GM23338 (cell line): ENCODE measurements around the gene SCO1. TPM values are rescaled to one million over a fixed set of nuclear protein-coding genes. Genes with fewer than 3 reads are reported as not detected.

Source experiments
- ATAC-seq: fragments of 200-7000 bp; cut with Tn5 transposase; 3 replicates; pipeline ENCODE4 v1.9.1; 2020
- DNase-seq: peaks from one replicate; pipeline ENCODE4 v3.0.0-alpha.2; 2015; ENCODE audit warnings: low spot score
- H2AFZ ChIP-seq: fragments of 200-600 bp; sonication (generic); 2 replicates; pipeline ENCODE4 v1.8.0; 2016; ENCODE audit warnings: antibody characterized with exemption, mild to moderate bottlenecking, moderate library complexity
- H3F3A ChIP-seq: fragments of 200-600 bp; sonication (generic); replicated peaks from 2 replicates; pipeline ENCODE4 v1.8.0; 2017; ENCODE audit warnings: antibody characterized with exemption, mixed run types, low read depth
- H3K27ac ChIP-seq: fragments of 200-600 bp; sonication (generic); 2 replicates; pipeline ENCODE4 v1.6.1; 2016; ENCODE audit warnings: low read depth
- H3K27me3 ChIP-seq: fragments of 200-600 bp; sonication (generic); 2 replicates; pipeline ENCODE4 v1.8.0; 2016; ENCODE audit warnings: mild to moderate bottlenecking, mixed run types, moderate library complexity; ENCODE audit not compliant: insufficient read depth
- H3K36me3 ChIP-seq: fragments of 200-600 bp; sonication (generic); 2 replicates; pipeline ENCODE4 v1.8.0; 2016; ENCODE audit warnings: mild to moderate bottlenecking; ENCODE audit not compliant: insufficient read depth
- H3K4me1 ChIP-seq: fragments of 200-600 bp; sonication (generic); 2 replicates; pipeline ENCODE4 v1.8.0; 2016; ENCODE audit warnings: mild to moderate bottlenecking, moderate library complexity; ENCODE audit not compliant: insufficient read depth
- H3K4me2 ChIP-seq: fragments of 200-600 bp; sonication (generic); 2 replicates; pipeline ENCODE4 v1.7.1; 2017; ENCODE audit warnings: mixed run types
- H3K4me3 ChIP-seq: fragments of 200-600 bp; sonication (generic); 2 replicates; pipeline ENCODE4 v1.6.1; 2016; ENCODE audit warnings: mixed run types
- H3K79me2 ChIP-seq: fragments of 200-600 bp; sonication (generic); replicated peaks from 2 replicates; pipeline ENCODE4 v1.8.0; 2017; ENCODE audit warnings: mild to moderate bottlenecking; ENCODE audit not compliant: insufficient read depth
- H3K9me2 ChIP-seq: fragments of 200-600 bp; sonication (generic); 2 replicates; pipeline ENCODE4 v1.8.0; 2017; ENCODE audit not compliant: insufficient read depth
- H4K20me1 ChIP-seq: fragments of 200-600 bp; sonication (generic); replicated peaks from 2 replicates; pipeline ENCODE4 v1.8.0; 2017; ENCODE audit warnings: mild to moderate bottlenecking; ENCODE audit not compliant: insufficient read depth
- H3K27ac Mint-ChIP-seq: 2 replicates; pipeline ENCODE4 v1.8.0; 2020; ENCODE audit warnings: inconsistent platforms, mild to moderate bottlenecking, moderate library complexity, mixed read lengths
- H3K27me3 Mint-ChIP-seq: 3 replicates; pipeline ENCODE4 v1.8.0; 2022; ENCODE audit warnings: low read depth, mild to moderate bottlenecking, moderate library complexity, mixed read lengths, inconsistent platforms; ENCODE audit not compliant: insufficient read depth, poor library complexity
- H3K36me3 Mint-ChIP-seq: 3 replicates; pipeline ENCODE4 v1.8.0; 2021; ENCODE audit warnings: low read depth, mild to moderate bottlenecking, inconsistent platforms, moderate library complexity, mixed read lengths
- H3K4me1 Mint-ChIP-seq: 3 replicates; pipeline ENCODE4 v1.8.0; 2020; ENCODE audit warnings: mild to moderate bottlenecking, inconsistent platforms, mixed read lengths
- H3K4me3 Mint-ChIP-seq: 3 replicates; pipeline ENCODE4 v1.8.0; 2021; ENCODE audit warnings: moderate library complexity, mild to moderate bottlenecking, inconsistent platforms, mixed read lengths
- H3K9me3 Mint-ChIP-seq: 3 replicates; pipeline ENCODE4 v1.8.0; 2020; ENCODE audit warnings: moderate library complexity, mild to moderate bottlenecking, inconsistent platforms, mixed read lengths
- CREB1 ChIP-seq: fragments of 250-450 bp; sonication (Bioruptor Pico); IDR thresholded peaks from 2 replicates; pipeline ENCODE4 v1.5.0; 2020; ENCODE audit warnings: low read depth, mild to moderate bottlenecking, moderate library complexity
- EZH2 ChIP-seq: fragments of 200-600 bp; sonication (generic); IDR thresholded peaks from one replicate; pipeline ENCODE4 v1.8.0; 2017; ENCODE audit warnings: antibody characterized with exemption, mild to moderate bottlenecking, low read depth; ENCODE audit not compliant: unreplicated experiment
- EZH2phosphoT487 ChIP-seq: fragments of 200-600 bp; sonication (generic); IDR thresholded peaks from one replicate; pipeline ENCODE4 v1.8.1; 2018; ENCODE audit warnings: antibody characterized with exemption; ENCODE audit not compliant: unreplicated experiment
- JUNB ChIP-seq: IDR thresholded peaks from one replicate; pipeline ENCODE4 v1.6.1; 2016; ENCODE audit warnings: antibody characterized with exemption; ENCODE audit not compliant: unreplicated experiment
- NANOG ChIP-seq: IDR thresholded peaks from 2 replicates; pipeline ENCODE4 v1.6.1; 2016; ENCODE audit warnings: antibody characterized with exemption, borderline replicate concordance
- POLR2AphosphoS5 ChIP-seq: IDR thresholded peaks from 2 replicates; pipeline ENCODE4 v1.6.1; 2016; ENCODE audit warnings: antibody characterized with exemption, low read depth
- STAT1 ChIP-seq: IDR thresholded peaks from one replicate; pipeline ENCODE4 v1.6.1; 2016; ENCODE audit warnings: antibody characterized with exemption; ENCODE audit not compliant: unreplicated experiment
- ZNF114 ChIP-seq: fragments of 250-450 bp; sonication (Bioruptor Pico); IDR thresholded peaks from 2 replicates; pipeline ENCODE4 v1.5.0; 2020; ENCODE audit warnings: mild to moderate bottlenecking, moderate library complexity
- ZNF331 ChIP-seq: fragments of 250-450 bp; sonication (Bioruptor Pico); IDR thresholded peaks from 2 replicates; pipeline ENCODE4 v1.5.0; 2020; ENCODE audit warnings: low read depth, mild to moderate bottlenecking, moderate library complexity
- ZNF462 ChIP-seq: fragments of 250-450 bp; sonication (Bioruptor Pico); IDR thresholded peaks from 2 replicates; pipeline ENCODE4 v1.5.0; 2020; ENCODE audit warnings: mild to moderate bottlenecking, moderate library complexity
- polyA plus RNA-seq: library from polyadenylated mRNA; unstranded; fragments of >200 nt; fragmentation: Nextera tagmentation; extraction: Ambion mirVana; gene quantifications from 2 replicates; pipeline ENCODE4 v1.2.1, GENCODE V29; 2016
- total RNA-seq: library from RNA; depleted of rRNA; stranded (reverse); fragments of >200 nt; shearing (Covaris generic); gene quantifications from 2 replicates; pipeline ENCODE4 v1.2.3, GENCODE V29; 2014
- TF ChIP-seq, protein P1 (sequence below): IDR thresholded peaks from one replicate; pipeline ENCODE4 v1.6.1; 2018; ENCODE audit warnings: antibody characterized with exemption; ENCODE audit not compliant: unreplicated experiment
- TF ChIP-seq, protein P2 (sequence below): IDR thresholded peaks from 2 replicates; pipeline ENCODE4 v1.6.1; 2016; ENCODE audit warnings: antibody characterized with exemption
- TF ChIP-seq, protein P3 (sequence below), 2 experiments: fragments of 200-600 bp in 1 of 2; sonication (generic) in 1 of 2; conservative IDR thresholded peaks; 2 replicates each; pipeline versions ENCODE4 v1.5.1 to v1.6.1; 2016 to 2017; ENCODE audit warnings: antibody characterized with exemption in 2 of 2, low read depth in 2 of 2, mild to moderate bottlenecking in 2 of 2, moderate library complexity in 1 of 2

SCO1 gene
- total and polyA plus RNA-seq, 2 experiments from 2014 or later, result 43.9 to 72.5 TPM

DNA sequence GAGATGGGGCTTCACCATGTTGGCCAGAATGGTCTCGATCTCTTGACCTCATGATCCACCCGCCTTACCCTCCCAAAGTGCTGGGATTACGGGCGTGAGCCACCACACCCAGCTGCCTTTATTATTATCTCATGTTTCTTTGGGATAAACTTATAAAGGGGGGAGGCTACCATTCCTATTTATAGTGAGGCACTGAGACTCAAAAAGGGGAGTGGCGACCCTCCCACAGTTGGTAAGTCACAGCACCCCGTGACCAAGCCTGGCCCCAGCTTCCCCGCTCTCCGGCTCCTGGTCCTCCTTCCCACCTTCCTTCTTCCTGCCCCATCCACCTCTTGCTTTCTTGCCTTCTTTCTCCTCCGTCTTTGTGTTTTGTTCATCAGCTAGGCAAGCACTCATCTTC, 45.4 kb downstream of the SCO1 start:
- Histone ChIP-seq H2AFZ (no peak overlapping the region), H3K36me3 (no peaks in the 10 kb centered on the region), H3K4me3 (no peak overlapping the region), H3K4me2 (no peak overlapping the region), H3K79me2 (no peaks in the 10 kb centered on the region), H3K4me1 (no peaks in the 10 kb centered on the region), H3K9me2 (no peaks in the 10 kb centered on the region), H3K27me3 (no peaks in the 10 kb centered on the region), H3K27ac (no peak overlapping the region), H4K20me1 (no peaks in the 10 kb centered on the region), H3F3A (no peaks in the 10 kb centered on the region)
- no peak for TF ChIP-seq JUNB
- TF ChIP-seq EZH2phosphoT487, result no peak
- no peak for TF ChIP-seq EZH2
- TF ChIP-seq, protein P1, sequence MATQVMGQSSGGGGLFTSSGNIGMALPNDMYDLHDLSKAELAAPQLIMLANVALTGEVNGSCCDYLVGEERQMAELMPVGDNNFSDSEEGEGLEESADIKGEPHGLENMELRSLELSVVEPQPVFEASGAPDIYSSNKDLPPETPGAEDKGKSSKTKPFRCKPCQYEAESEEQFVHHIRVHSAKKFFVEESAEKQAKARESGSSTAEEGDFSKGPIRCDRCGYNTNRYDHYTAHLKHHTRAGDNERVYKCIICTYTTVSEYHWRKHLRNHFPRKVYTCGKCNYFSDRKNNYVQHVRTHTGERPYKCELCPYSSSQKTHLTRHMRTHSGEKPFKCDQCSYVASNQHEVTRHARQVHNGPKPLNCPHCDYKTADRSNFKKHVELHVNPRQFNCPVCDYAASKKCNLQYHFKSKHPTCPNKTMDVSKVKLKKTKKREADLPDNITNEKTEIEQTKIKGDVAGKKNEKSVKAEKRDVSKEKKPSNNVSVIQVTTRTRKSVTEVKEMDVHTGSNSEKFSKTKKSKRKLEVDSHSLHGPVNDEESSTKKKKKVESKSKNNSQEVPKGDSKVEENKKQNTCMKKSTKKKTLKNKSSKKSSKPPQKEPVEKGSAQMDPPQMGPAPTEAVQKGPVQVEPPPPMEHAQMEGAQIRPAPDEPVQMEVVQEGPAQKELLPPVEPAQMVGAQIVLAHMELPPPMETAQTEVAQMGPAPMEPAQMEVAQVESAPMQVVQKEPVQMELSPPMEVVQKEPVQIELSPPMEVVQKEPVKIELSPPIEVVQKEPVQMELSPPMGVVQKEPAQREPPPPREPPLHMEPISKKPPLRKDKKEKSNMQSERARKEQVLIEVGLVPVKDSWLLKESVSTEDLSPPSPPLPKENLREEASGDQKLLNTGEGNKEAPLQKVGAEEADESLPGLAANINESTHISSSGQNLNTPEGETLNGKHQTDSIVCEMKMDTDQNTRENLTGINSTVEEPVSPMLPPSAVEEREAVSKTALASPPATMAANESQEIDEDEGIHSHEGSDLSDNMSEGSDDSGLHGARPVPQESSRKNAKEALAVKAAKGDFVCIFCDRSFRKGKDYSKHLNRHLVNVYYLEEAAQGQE, result no peak
- TF ChIP-seq, protein P2, sequence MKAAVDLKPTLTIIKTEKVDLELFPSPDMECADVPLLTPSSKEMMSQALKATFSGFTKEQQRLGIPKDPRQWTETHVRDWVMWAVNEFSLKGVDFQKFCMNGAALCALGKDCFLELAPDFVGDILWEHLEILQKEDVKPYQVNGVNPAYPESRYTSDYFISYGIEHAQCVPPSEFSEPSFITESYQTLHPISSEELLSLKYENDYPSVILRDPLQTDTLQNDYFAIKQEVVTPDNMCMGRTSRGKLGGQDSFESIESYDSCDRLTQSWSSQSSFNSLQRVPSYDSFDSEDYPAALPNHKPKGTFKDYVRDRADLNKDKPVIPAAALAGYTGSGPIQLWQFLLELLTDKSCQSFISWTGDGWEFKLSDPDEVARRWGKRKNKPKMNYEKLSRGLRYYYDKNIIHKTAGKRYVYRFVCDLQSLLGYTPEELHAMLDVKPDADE, result no peak
- TF ChIP-seq ZNF114, result no peak
- no peak for TF ChIP-seq POLR2AphosphoS5
- TF ChIP-seq CREB1, result no peak
- TF ChIP-seq NANOG, result no peak
- no peak for TF ChIP-seq STAT1
- TF ChIP-seq, protein P3, sequence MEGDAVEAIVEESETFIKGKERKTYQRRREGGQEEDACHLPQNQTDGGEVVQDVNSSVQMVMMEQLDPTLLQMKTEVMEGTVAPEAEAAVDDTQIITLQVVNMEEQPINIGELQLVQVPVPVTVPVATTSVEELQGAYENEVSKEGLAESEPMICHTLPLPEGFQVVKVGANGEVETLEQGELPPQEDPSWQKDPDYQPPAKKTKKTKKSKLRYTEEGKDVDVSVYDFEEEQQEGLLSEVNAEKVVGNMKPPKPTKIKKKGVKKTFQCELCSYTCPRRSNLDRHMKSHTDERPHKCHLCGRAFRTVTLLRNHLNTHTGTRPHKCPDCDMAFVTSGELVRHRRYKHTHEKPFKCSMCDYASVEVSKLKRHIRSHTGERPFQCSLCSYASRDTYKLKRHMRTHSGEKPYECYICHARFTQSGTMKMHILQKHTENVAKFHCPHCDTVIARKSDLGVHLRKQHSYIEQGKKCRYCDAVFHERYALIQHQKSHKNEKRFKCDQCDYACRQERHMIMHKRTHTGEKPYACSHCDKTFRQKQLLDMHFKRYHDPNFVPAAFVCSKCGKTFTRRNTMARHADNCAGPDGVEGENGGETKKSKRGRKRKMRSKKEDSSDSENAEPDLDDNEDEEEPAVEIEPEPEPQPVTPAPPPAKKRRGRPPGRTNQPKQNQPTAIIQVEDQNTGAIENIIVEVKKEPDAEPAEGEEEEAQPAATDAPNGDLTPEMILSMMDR (conservative IDR thresholded peaks at IDR 0.05; ENCODE audit: low read depth in 2 of 2), result no peak
- no peak for TF ChIP-seq ZNF462 (CRISPR knock-in tag)
- TF ChIP-seq ZNF331 (CRISPR knock-in tag), result no peak
- DNase-seq (no peak), ATAC-seq (no peak)
- Mint-ChIP-seq H3K9me3 (no peaks in the 10 kb centered on the region; the same call in 2 of the 3 replicates), H3K36me3 (no peaks in the 10 kb centered on the region; the same call in 2 of the 3 replicates), H3K4me1 (peaks cover 3% of the 10 kb centered on the region; the same call in 1 of the 3 replicates), H3K27ac (no peak overlapping the region), H3K27me3 (peaks cover 3% of the 10 kb centered on the region), H3K4me3 (no peak overlapping the region)
